HG03159 (cell line): ENCODE results near the gene KYAT1.
"Not testable (repeated sequence)": the region's sequence is repeated elsewhere in the genome, so short reads cannot be mapped to it uniquely, and the experiment has no call there.

ENCODE experiments used
- ATAC-seq: cut with Tn5 transposase; IDR thresholded peaks from one replicate; pipeline ENCODE4 v1.9.1; 2021; ENCODE audit warnings: mild to moderate bottlenecking, moderate library complexity; ENCODE audit not compliant: unreplicated experiment

KYAT1 gene

DNA sequence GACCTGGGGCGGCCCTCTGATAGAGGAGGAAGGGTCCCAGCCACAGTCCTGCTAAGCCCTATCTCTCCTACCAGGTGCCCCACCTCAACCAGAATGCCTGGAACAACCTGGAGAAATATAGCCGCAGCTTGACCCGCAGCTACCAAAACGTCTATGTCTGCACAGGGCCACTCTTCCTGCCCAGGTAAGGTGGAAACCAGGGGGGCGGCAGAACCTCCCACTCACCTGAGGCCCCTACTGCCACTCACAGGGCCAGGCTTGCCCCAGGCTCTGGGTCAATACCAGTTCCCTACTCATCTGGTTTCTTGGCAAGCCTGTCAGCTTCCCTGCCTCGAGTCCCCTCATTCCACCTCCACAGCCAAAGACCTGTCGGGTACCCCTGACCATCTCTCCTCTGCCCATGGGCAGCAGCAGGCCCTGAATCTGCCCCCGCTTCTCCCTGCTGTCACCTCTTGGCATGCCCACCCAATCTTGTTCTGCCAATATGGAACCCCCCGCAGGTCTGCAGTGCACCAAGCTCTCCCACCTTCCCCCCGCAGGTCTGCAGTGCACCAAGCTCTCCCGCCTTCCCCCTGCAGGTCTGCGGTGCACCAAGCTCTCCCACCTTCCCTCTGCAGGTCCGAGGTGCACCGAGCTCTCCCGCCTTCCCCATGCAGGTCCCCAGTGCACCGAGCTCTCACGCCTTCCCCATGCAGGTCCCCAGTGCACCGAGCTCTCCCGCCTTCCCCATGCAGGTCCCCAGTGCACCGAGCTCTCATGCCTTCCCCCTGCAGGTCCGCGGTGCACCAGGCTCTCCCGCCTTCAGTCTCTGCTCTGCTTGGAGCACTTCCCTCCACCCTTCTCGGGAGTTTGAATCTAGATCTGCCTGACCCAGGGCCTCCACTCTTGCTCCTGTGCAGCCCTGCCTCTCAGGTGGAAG, 60.8 kb downstream of the KYAT1 start:
- no peak for ATAC-seq

GRCh38 chr9:128819716-128820664, 61.8 kb downstream of the KYAT1 start:
- ATAC-seq = no peak

GRCh38 chr9:128818839-128819715, 62.7 kb downstream of the KYAT1 start:
- peak; percentile 19 for ATAC-seq

DNA sequence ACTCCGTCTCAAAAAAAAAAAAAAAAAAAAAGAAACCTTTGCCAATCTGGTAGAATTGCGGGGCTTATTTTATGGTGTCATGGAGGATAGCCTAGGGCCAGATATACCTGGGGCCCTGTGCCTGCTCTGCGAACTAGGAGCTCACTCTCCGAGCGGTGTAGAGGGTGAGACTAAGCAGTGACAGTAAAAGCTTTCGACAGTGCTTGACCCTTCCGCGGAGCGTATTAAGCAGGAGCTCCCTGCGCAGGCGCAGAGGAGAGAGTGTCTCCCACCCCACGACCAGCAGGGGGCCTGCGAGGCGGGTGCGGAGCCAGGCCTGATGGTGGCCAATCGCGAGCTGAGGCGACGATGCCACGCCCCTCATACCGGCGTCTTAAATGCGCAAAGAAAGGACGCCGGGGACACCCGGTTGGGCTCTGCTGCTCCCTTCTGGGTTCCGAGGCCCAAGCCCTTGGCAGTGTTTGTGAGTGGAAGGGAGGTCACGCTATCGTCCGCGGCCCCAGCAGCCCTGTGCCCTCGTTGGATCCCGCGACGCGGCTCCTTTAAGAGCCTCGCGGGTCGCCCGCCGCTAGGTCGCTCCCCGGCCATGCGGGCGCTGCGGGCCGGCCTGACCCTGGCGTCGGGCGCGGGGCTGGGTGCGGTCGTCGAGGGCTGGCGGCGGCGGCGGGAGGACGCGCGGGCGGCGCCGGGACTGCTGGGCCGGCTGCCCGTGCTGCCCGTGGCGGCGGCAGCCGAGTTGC, 63.5 kb downstream of the KYAT1 start, which contains the start of gene ENDOG:
Gene ENDOG (plus strand): TSS at position 402 of the 740 bp plus-strand sequence. CDS start 185 bp downstream, at position 587.
- peak; percentile 90 for ATAC-seq

DNA sequence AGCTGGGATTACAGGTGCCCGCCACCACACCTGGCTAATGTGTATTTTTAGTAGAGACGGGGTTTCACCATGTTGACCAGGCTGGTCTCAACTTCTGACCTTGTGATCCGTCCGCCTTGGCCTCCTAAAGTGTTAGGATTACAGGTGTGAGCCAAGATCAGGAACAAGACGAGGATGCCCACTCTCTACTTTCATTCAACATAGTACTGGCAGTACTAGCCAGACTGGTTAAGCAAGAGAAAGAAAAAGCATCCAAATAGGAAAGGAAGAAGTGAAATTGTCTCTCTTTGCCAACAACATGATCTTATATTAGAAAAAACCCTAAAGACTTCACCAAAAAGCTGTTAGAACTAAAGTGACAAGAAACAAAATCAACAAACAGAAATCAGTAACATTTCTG, 70.9 kb downstream of the KYAT1 start:
- no peak for ATAC-seq

DNA sequence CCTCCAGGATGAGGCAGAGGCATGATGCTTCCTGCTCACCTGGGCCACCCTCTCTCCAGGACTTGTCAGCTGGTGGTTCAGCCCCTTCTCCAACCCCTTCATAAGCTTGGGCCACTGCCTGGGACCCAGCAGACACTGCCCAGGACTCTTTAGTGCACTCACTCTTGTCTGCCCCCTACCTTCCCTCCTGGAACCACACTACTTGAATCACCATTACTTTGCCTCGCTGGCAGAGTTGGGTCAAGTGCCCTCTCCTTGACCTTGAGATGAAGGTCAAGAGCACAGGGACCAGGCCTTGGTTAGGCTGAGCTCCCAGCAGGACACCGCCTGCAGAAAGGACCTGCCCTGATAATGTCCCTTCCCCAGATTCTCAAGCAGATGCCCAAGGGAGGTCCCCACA, 71.9 kb downstream of the KYAT1 start:
- no peak for ATAC-seq

DNA sequence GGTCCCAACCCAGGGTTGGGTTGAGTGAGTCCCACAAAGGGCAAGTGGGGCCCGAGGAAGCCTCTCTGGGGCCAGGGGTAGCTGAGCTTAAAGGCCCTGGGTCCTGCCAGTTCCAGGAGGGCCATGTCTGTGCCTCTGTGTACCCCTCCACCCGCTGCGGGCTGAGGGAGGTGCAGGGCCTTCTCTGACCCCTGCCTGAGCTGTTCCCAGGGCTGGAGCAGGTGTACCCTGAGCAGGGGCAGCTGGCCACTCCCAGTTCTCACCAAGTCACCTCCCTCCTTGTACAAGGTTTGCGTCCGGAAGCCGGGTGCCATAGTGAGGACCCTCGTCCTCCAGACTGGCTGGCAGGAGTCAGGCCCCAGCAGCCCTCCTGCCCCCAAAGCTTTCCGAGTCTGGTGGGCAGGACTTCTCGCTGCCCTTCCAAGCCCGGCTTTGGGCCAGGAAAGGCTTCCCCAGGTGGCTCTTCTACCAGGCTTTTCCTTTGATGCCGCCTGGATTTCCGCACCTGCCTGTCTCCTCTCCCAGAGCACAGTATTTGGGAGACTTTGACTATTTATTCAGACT, 72.6 kb downstream of the KYAT1 start:
- ATAC-seq = no peak

DNA sequence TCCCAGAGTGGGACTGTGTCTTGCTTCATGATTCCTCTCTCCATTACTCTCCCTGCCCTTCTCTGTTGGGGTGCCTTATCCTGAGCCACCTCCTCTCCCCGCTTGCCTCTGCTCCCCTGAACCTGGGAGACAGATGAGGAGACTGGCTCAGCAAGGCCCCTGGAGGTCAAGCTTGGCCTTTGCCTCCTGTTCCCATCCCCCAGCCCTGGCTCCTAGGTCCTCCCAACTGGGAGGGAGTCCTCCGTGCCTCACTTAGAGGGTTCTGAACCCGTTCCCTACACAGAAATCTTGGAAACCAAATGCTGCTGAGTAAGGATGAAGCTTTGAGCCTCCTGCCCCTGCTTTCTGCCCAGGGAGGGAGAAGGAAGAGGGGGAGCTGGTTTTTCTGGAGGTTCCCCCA, 73.2 kb downstream of the KYAT1 start:
- no peak for ATAC-seq

DNA sequence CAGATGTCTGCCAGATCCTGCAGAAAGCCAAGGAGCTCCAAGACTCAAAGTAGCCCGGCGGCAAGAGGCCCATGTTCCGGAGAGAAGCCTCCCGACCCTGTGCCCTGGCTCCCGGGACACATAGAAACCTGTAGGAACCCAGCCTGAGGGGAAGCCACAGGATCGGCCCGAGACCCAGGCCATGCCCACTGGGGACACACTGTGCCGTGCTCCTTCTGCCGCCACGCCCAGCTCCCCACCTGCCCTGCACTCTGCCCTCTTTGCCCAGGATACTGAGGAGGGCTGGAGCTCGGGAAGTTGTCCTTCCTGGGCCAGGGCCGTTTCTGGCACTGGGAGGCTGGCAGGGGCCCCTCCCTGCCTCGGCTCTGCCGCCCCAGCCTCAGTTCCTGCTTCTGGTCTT, 73.9 kb downstream of the KYAT1 start:
- ATAC-seq = no peak

DNA sequence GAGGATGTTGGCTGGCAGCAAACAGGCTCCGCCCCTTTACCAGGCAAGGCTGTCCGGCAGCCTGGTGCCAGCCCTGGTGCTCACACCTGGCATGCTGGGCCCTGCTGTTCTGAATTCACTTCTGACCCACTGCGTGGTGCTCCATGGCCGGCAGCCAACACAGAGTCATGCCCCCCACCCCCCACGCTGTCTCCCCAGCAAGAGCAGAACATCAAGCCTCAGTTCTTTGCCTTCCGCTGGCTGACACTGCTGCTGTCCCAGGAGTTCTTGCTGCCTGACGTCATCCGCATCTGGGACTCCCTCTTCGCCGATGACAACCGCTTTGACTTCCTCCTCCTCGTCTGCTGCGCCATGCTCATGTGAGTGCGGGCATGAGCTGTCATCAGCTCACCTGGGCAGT, 76.1 kb downstream of the KYAT1 start:
- ATAC-seq = no peak

GRCh38 chr9:128802482-128802881, 79.3 kb downstream of the KYAT1 start:
- no peak for ATAC-seq

DNA sequence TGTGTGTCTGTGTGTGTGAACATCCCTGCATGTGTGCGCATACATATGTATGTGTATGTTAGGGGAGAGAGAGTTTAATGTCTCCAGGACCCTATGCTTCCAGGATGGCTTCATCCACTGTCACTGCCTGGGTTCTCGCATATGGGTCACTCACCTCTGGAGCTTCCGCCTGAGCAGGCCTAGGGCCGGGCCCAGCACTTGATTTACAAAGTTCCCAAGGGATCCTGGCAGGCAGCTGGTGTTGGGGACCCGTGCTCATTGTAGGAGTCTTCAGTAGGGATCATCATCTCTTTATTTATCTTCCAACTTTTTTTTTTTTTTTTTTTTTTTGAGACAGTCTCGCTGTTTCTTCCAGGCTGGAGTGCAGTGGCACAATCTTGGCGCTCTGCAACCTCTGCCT, 81.7 kb downstream of the KYAT1 start:
- no peak for ATAC-seq

DNA sequence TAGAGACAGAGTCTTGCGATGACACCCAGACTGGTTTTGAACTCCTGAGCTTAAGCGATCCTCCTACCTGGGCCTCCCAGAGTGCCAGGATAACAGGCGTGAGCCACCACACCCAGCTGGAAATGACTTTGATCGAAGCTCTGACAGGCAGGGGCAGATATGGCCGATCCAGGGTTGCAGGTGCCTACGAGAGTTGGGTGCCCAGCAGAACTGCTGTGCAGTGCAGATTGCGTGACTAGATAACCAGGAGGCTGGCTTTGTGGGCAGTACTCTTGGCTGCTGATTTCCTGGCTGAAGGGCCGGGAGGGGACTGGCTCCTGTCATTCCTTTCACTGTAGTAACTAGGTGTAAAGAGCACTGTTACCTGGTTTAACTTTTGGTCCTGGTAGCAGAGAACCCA, 82.9 kb downstream of the KYAT1 start:
- no peak for ATAC-seq

DNA sequence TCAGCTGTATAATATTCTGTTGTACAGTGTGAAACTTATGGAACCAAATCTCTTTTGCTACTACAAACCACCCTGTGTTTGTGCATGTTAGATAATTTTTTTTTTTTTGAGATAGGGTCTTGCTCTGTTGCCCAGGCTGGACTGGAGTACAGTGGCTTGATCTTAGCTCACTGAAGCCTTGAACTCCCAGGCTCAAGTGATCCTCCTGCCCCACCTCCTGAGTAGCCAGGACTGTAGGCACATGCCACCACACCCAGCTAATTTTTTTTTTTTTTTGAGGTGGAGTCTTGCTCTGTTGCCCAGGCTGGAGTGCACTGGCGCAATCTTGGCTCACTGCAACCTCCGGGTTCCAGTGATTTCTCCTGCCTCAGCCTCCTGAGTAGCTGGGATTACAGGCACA, 86.8 kb downstream of the KYAT1 start:
- not testable (repeated sequence) for ATAC-seq

DNA sequence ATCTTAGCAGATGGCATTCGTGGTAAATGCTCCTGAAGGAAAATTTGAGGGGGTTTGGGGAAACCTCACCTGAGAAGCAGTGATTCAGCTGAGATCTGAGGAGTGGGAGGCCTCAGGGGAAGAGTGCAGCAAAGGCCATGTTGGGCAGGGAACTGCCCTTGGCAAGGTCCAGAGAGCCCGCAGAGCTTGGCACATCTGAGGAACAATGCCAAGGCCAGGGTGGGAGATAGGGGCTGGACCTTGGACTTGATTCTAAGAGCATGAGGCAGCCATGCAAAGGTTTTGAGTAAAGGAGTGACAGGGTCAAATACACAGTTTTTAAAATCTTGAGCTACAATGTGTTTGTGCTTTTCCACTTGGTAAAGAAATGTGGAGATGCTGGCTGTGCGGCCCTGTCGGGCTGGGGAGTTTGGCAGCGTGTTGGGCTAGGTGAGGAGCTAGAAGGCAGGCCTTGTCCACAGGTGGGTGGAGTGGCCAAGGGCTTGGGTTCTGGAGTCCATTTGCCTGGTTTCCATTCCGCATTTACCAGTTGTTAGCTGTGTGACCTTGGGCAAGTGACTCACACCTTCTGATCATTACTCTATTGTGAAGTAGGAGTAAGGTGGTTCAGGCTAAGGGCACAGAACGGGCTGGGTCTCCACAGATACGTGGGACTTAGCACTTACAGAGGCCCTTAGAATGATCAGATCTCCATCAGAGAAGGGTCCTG, 88.6 kb downstream of the KYAT1 start:
- ATAC-seq = no peak

DNA sequence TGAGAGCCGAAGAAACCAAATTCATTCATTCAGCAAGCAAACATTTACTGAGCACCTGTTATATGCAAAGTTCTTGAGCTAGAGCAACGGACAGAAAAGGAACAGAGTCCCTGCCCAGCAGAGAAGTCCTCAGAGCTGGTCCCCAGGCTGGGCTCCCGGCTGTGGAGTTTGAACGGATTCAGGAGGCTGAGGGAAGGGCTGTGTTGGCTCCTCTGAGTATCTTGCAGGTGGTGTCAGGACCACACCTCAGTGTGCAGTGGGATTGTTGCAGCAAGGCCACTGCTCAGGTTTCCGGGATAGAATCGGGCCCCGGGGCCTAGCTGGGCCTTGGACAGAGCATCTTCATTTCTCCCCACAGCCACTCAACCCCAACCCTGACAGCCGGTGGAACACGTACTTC, 89.6 kb downstream of the KYAT1 start:
- no peak for ATAC-seq

DNA sequence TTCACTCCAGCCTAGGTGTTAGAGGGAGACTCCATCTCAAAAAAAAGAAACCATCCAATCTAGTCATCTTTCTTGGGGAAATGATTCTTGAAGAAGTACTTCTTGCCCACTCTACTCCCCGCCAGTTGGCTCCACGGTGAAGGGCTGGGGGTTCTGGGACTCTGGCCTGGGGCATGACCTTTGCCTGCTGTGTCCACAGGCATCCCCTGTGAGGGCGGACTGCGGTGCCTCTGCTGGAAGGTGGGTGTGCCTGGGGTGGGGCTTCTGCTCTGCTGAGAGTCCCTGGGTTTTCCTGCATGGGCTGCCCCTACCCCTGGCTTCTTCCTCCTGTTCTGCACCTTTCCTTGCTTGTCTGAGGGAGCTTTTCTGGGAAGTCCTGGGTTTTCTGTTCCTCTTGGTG, 91.2 kb downstream of the KYAT1 start:
- ATAC-seq = no peak

- ATAC-seq = no peak
Measured at GRCh38 chr9:128788445-128788844, 93.3 kb downstream of the KYAT1 start.

- ATAC-seq = no peak
Measured at GRCh38 chr9:128787659-128788058, 94.1 kb downstream of the KYAT1 start.
